Measurements from ENCODE around the gene ZNF629.
"Not testable (repeated sequence)": the region's sequence is repeated elsewhere in the genome, so short reads cannot be mapped to it uniquely, and the experiment has no call there.

GRCh38 chr16:30809675-30810074 lies 22.7 kb upstream of the ZNF629 start:
- not testable (repeated sequence) for TF ChIP-seq CTCF (conservative IDR thresholded peaks at IDR 0.05); ZFX (IDR thresholded peaks at IDR 0.05)

Data from C4-2B (cell line).